B cell (primary cell): ENCODE data around the gene TNFRSF1A. TPM values are rescaled to one million over a fixed set of nuclear protein-coding genes. Genes with fewer than 3 reads are reported as not detected.

Experiments used
- ATAC-seq: fragments of 200-7000 bp; cut with Tn5 transposase; one replicate; pipeline ENCODE4 v1.10.0; 2021; ENCODE audit warnings: low read depth, mild to moderate bottlenecking, moderate number of reproducible peaks, moderate library complexity
- CTCF ChIA-PET: fragments of 350-600 bp; sonication (Branson Sonifier 250); formaldehyde crosslinking; loops from one replicate; lab custom pipeline; 2021; ENCODE audit warnings: antibody characterized with exemption, inconsistent platforms; lab: Charles Lee
- POLR2A ChIA-PET: fragments of 350-600 bp; sonication (Branson Sonifier 250); formaldehyde crosslinking; loops from one replicate; lab custom pipeline; 2021; ENCODE audit warnings: antibody characterized with exemption; lab: Charles Lee
- DNase-seq: peaks from one replicate; pipeline ENCODE4 v3.0.0; 2013
- H2AFZ ChIP-seq: 2 replicates; pipeline ENCODE4 v1.6.1; 2012; ENCODE audit warnings: mild to moderate bottlenecking, low read depth, low read length; ENCODE audit not compliant: insufficient read depth, poor library complexity, severe bottlenecking
- H3K27ac ChIP-seq, 2 donors: 1 replicate in 1 of 2; 2 replicates in 1 of 2; pipeline ENCODE4 v1.5.1; 2012 to 2013; ENCODE audit warnings: low read length in 2 of 2, mild to moderate bottlenecking in 2 of 2, moderate library complexity in 1 of 2
- H3K27me3 ChIP-seq, 4 experiments: fragments of 200-600 bp in 1 of 4; sonication (generic) in 1 of 4; replicated peaks in 1 of 4; 1 replicate in 2 of 4; 2 replicates in 2 of 4; pipeline versions ENCODE4 v1.6.1 to v1.7.0; 2013 to 2016; ENCODE audit warnings: low read length in 3 of 4, mild to moderate bottlenecking in 2 of 4, mixed read lengths in 1 of 4, moderate library complexity in 1 of 4; ENCODE audit not compliant: insufficient read depth in 4 of 4, control insufficient read depth in 3 of 4; ENCODE audit errors: control extremely low read depth in 1 of 4
- H3K36me3 ChIP-seq, 2 experiments: replicated peaks in 1 of 2; 1 replicate in 1 of 2; 2 replicates in 1 of 2; pipeline versions ENCODE4 v1.6.1 to v1.7.1; 2013; ENCODE audit warnings: low read length in 1 of 2; ENCODE audit not compliant: insufficient read depth in 2 of 2, control insufficient read depth in 1 of 2; ENCODE audit errors: control extremely low read depth in 1 of 2, extremely low read depth in 1 of 2
- H3K4me1 ChIP-seq, 2 donors: fragments of 200-600 bp in 1 of 2; sonication (generic) in 1 of 2; 1 replicate in 1 of 2; 2 replicates in 1 of 2; pipeline versions ENCODE4 v1.5.1 to v1.6.1; 2013 to 2017; ENCODE audit warnings: low read length in 2 of 2; ENCODE audit not compliant: control insufficient read depth in 2 of 2, insufficient read depth in 2 of 2
- H3K4me2 ChIP-seq: replicated peaks from 2 replicates; pipeline ENCODE3; 2012; ENCODE audit warnings: mild to moderate bottlenecking, low read depth, low read length; ENCODE audit not compliant: poor library complexity, severe bottlenecking
- H3K4me3 ChIP-seq, 5 experiments: fragments of 200-600 bp in 1 of 5; sonication (generic) in 1 of 5; 1 replicate in 3 of 5; 2 replicates in 2 of 5; pipeline versions ENCODE4 v1.5.1 to v1.7.0; 2011 to 2016; ENCODE audit warnings: low read length in 4 of 5, mild to moderate bottlenecking in 4 of 5, low read depth in 2 of 5, control low read depth in 1 of 5, moderate library complexity in 1 of 5; ENCODE audit not compliant: insufficient read depth in 1 of 5; ENCODE audit errors: control extremely low read depth in 1 of 5, extremely low read depth in 1 of 5
- H3K79me2 ChIP-seq: fragments of 200-600 bp; sonication (generic); one replicate; pipeline ENCODE4 v1.6.0; 2016; ENCODE audit warnings: low read length; ENCODE audit not compliant: control insufficient read depth, insufficient read depth
- H3K9ac ChIP-seq: fragments of 200-600 bp; sonication (generic); 2 replicates; pipeline ENCODE4 v1.6.1; 2017; ENCODE audit warnings: mild to moderate bottlenecking, low read length, moderate library complexity
- H3K9me3 ChIP-seq, 3 donors: one replicate each; pipeline versions ENCODE4 v1.6.1 to v1.7.1; 2013; ENCODE audit warnings: low read length in 2 of 3; ENCODE audit not compliant: control insufficient read depth in 2 of 3, insufficient read depth in 1 of 3; ENCODE audit errors: control extremely low read depth in 1 of 3
- H4K20me1 ChIP-seq: 2 replicates; pipeline ENCODE4 v1.6.0; 2012; ENCODE audit warnings: mild to moderate bottlenecking, low read length; ENCODE audit not compliant: insufficient read depth, control insufficient read depth, poor library complexity, severe bottlenecking
- H3K27ac Mint-ChIP-seq: one replicate; pipeline ENCODE4 v1.8.0; 2021; ENCODE audit warnings: mixed read lengths
- H3K27me3 Mint-ChIP-seq: one replicate; pipeline ENCODE4 v1.8.0; 2021; ENCODE audit warnings: mixed read lengths
- H3K4me1 Mint-ChIP-seq: one replicate; pipeline ENCODE4 v1.8.0; 2021; ENCODE audit warnings: mixed read lengths
- H3K4me3 Mint-ChIP-seq: one replicate; pipeline ENCODE4 v1.8.0; 2021; ENCODE audit warnings: mixed read lengths
- H3K9me3 Mint-ChIP-seq: one replicate; pipeline ENCODE4 v1.8.0; 2022; ENCODE audit warnings: mixed read lengths; ENCODE audit not compliant: insufficient read depth
- CTCF ChIP-seq: fragments of 200-600 bp; IDR thresholded peaks from one replicate; pipeline ENCODE4 v1.8.0; 2022; ENCODE audit warnings: antibody characterized with exemption, mild to moderate bottlenecking
- EZH2 ChIP-seq: IDR thresholded peaks from 2 replicates; pipeline ENCODE4 v1.6.1; 2012; ENCODE audit warnings: borderline replicate concordance, low read depth, mild to moderate bottlenecking, moderate library complexity, low read length; ENCODE audit not compliant: insufficient read depth, poor library complexity, severe bottlenecking
- WGBS: methylation state at CpG from one replicate; pipeline ENCODE4 v1.1.5; 2013; ENCODE audit warnings: missing lambda C conversion rate; ENCODE audit not compliant: insufficient coverage; 5-methylcytosine and 5-hydroxymethylcytosine counted together
- intact Hi-C: fragments of 100-400 bp; cut with micrococcal nuclease; formaldehyde crosslinking; loops from one replicate; pipeline ENCODE4 v1.10.0; 2022
- polyA plus RNA-seq: library from polyadenylated mRNA; depleted of rRNA; stranded (reverse); fragments of >200 nt; gene quantifications from 2 replicates; pipeline ENCODE4 v1.2.3, GENCODE V29; 2012
- total RNA-seq, 2 donors: library from RNA; stranded (reverse); fragments of 120-200 nt in 1 of 2; gene quantifications; 1 replicate in 1 of 2; 2 replicates in 1 of 2; pipeline versions ENCODE4 v1.2.3 to v1.2.4, GENCODE V29; 2013 to 2022

TNFRSF1A gene
- total and polyA plus RNA-seq, 2 donors (not counting 1 experiment from before 2014, with no cell fraction given), result 0.59 to 1.6 TPM

GRCh38 chr12:6342140-6342889 is 439 bp upstream of the TNFRSF1A start:
- CTCF ChIA-PET, result no interaction called here
- no peak for ATAC-seq
- Histone ChIP-seq H3K9ac (peak overlapping the region; percentile 21), H3K4me3 (peak overlapping the region in 1 of 5 experiments; percentile 32), H3K27ac (no peak overlapping the region), H3K36me3 (no peaks in the 10 kb centered on the region), H3K9me3 (peaks cover 0 to 31% (median 3%) of the 10 kb centered on the region in 3 donors), H3K4me1 (peaks cover 35 to 51% of the 10 kb centered on the region in 2 donors), H4K20me1 (no peaks in the 10 kb centered on the region), H3K27me3 (peaks cover 0 to 92% (median 72%) of the 10 kb centered on the region in 4 experiments), H3K79me2 (no peaks in the 10 kb centered on the region), H2AFZ (no peak overlapping the region), H3K4me2 (peak overlapping the region; percentile 36)
- intact Hi-C loops, result no loop called here
- no peak for TF ChIP-seq EZH2
- Mint-ChIP-seq H3K27ac (no peak overlapping the region), H3K4me3 (no peak overlapping the region), H3K9me3 (no peaks in the 10 kb centered on the region), H3K27me3 (peaks cover 50% of the 10 kb centered on the region), H3K4me1 (peaks cover 5% of the 10 kb centered on the region)
- DNase-seq, result no peak
- POLR2A ChIA-PET, result interaction anchor here (0.6 kb wide), 1 partner anchor 80 kb away, joined by 3 read pairs; no protein-coding TSS in a partner anchor
- 5% methylated on average over 2 of the region's 7 CpGs for WGBS

GRCh38 chr12:6340745-6341416 is 995 bp downstream of the TNFRSF1A start:
- ATAC-seq, result no peak
- H3K79me2 ChIP-seq, result no peaks in the 10 kb centered on the region
- 4% methylated on average over 13 of the region's 15 CpGs for WGBS

More at GRCh38 chr12:6340745-6341416, 995 bp downstream of the TNFRSF1A start:
- intact Hi-C loops, result no loop called here
- Histone ChIP-seq H3K9me3 (peaks cover 0 to 27% (median 0%) of the 10 kb centered on the region in 3 donors), H3K9ac (no peak overlapping the region), H2AFZ (no peak overlapping the region), H4K20me1 (peaks cover 5% of the 10 kb centered on the region), H3K36me3 (no peaks in the 10 kb centered on the region), H3K4me3 (peak overlapping the region in 2 of 5 experiments; percentile 12 to 55), H3K27ac (no peak overlapping the region), H3K4me1 (peaks cover 49 to 63% of the 10 kb centered on the region in 2 donors), H3K4me2 (peak overlapping the region; percentile 36), H3K27me3 (peaks cover 0 to 92% (median 69%) of the 10 kb centered on the region in 4 experiments)
- POLR2A ChIA-PET, result no interaction called here
- Mint-ChIP-seq H3K4me1 (peaks cover 5% of the 10 kb centered on the region), H3K4me3 (peak overlapping the region; percentile 2), H3K27me3 (peaks cover 45% of the 10 kb centered on the region), H3K9me3 (no peaks in the 10 kb centered on the region), H3K27ac (no peak overlapping the region)
- no peak for TF ChIP-seq CTCF
- no peak for DNase-seq
- CTCF ChIA-PET, result no interaction called here
